C4-2B (cell line): ENCODE measurements around the gene MOV10.

ENCODE experiments used
- ZFX ChIP-seq: fragments of 450-650 bp; IDR thresholded peaks from 2 replicates; pipeline ENCODE4 v1.6.1; 2017
- TF ChIP-seq, protein P1 (sequence below): fragments of 450-650 bp; conservative IDR thresholded peaks from 2 replicates; pipeline ENCODE4 v1.5.1; 2017; ENCODE audit warnings: mild to moderate bottlenecking

GRCh38 chr1:112694363-112694929 lies 20.0 kb downstream of the MOV10 start:
- TF ChIP-seq, protein P1, sequence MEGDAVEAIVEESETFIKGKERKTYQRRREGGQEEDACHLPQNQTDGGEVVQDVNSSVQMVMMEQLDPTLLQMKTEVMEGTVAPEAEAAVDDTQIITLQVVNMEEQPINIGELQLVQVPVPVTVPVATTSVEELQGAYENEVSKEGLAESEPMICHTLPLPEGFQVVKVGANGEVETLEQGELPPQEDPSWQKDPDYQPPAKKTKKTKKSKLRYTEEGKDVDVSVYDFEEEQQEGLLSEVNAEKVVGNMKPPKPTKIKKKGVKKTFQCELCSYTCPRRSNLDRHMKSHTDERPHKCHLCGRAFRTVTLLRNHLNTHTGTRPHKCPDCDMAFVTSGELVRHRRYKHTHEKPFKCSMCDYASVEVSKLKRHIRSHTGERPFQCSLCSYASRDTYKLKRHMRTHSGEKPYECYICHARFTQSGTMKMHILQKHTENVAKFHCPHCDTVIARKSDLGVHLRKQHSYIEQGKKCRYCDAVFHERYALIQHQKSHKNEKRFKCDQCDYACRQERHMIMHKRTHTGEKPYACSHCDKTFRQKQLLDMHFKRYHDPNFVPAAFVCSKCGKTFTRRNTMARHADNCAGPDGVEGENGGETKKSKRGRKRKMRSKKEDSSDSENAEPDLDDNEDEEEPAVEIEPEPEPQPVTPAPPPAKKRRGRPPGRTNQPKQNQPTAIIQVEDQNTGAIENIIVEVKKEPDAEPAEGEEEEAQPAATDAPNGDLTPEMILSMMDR, result no peak
- TF ChIP-seq ZFX, result no peak
